ENCODE measurements around the gene B4GALT5. TPM values are rescaled to one million over a fixed set of nuclear protein-coding genes. Genes with fewer than 3 reads are reported as not detected.
"Not testable (repeated sequence)": the region's sequence is repeated elsewhere in the genome, so short reads cannot be mapped to it uniquely, and the experiment has no call there.

B4GALT5 gene
- total RNA-seq, 1 experiment from 2014 or later = 62.4 TPM

DNA sequence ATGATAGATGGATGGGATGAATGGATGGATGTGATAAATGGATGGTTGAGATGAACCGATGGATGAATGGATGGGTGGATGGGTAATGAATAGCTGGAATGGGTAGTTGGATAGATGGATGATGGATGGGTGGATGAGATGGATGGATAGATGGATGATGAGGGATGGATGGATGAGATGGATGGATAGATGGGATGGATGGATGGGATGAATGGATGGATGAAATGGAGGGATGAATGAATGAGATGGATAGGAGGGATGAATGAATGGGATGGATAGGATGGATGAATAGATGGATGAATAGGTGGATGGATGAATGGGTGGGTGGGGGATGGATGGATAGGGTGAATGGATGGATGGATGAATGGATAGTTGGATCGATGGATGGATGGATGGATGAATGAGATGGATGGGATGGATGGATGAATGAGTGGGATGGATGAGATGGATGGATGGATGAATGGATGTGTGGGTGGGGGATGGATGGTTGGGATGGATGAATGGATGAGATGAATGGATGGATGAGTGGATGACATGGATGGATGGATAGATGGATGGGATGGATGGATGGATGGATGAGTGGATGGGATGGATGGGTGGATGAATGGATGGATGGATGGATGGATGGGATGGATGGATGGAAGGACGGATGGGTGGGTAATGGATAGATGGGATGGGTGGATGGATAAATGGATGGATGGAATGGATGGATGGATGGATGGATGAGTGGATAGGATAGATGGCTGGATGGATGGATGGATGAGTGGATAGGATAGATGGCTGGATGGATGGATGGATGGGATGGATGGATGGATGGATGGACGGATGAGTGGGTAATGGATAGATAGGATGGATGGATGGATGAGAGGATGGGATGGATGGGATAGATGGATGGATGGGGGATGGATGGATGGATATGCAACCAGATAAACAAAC lies 94.3 kb downstream of the B4GALT5 start:
- Mint-ChIP-seq H3K4me3 (no peak overlapping the region), H3K27me3 (ENCODE audit: low read depth) (peaks cover 5% of the 10 kb centered on the region; the same call in 1 of the 2 replicates), H3K4me1 (no peaks in the 10 kb centered on the region), H3K9me3 (peaks cover 13% of the 10 kb centered on the region), H3K27ac (no peak overlapping the region), H3K36me3 (no peaks in the 10 kb centered on the region)
- no peak for ATAC-seq
- POLR2A ChIA-PET = no interaction called here
- DNase-seq (ENCODE audit: low spot score) = no peak
- no peak for TF ChIP-seq TEAD1 (CRISPR knock-in tag; IDR thresholded peaks at IDR 0.05)
- no peak for TF ChIP-seq TCF7 (CRISPR knock-in tag; IDR thresholded peaks at IDR 0.05; ENCODE audit: low read depth)
- CTCF ChIA-PET = no interaction called here

DNA sequence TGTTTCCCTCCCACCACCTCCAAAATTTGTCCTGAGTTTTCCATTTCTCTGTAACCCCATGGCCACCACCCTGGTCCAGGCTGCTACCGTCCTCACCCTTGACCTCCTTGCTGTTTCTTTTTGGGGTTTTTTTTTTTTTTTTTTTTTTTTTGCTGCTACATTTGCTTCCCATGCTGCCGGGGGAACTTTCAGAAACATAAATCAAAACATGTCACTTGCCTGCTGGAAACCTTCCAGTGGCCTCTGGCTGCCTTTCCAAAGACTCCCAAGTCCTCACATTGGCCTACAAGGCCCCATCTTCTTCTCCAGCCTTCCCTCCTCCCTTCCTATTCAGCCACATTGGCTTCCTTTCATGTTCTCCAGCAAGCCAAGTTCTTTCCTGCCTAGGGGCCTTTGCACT lies 95.4 kb downstream of the B4GALT5 start:
- ChIA-PET POLR2A (no interaction called here), CTCF (interaction anchor here (0.7 kb wide), 1 partner anchor 583 kb away, joined by 4 read pairs; no protein-coding TSS in a partner anchor)
- DNase-seq (ENCODE audit: low spot score) = no peak
- Mint-ChIP-seq H3K4me1 (no peaks in the 10 kb centered on the region), H3K27ac (no peak overlapping the region), H3K4me3 (no peak overlapping the region), H3K36me3 (no peaks in the 10 kb centered on the region), H3K9me3 (peaks cover 13% of the 10 kb centered on the region), H3K27me3 (ENCODE audit: low read depth) (peaks cover 5% of the 10 kb centered on the region; the same call in 1 of the 2 replicates)
- no peak for ATAC-seq
- TF ChIP-seq ZNF416 (CRISPR knock-in tag; IDR thresholded peaks at IDR 0.05) (no peak), ZNF317 (CRISPR knock-in tag; IDR thresholded peaks at IDR 0.05; ENCODE audit: borderline replicate concordance, low read depth) (no peak), RELA (CRISPR knock-in tag; IDR thresholded peaks at IDR 0.05; ENCODE audit: borderline replicate concordance) (no peak), ARID4B (CRISPR knock-in tag; IDR thresholded peaks at IDR 0.05; ENCODE audit: borderline replicate concordance) (no peak)

DNA sequence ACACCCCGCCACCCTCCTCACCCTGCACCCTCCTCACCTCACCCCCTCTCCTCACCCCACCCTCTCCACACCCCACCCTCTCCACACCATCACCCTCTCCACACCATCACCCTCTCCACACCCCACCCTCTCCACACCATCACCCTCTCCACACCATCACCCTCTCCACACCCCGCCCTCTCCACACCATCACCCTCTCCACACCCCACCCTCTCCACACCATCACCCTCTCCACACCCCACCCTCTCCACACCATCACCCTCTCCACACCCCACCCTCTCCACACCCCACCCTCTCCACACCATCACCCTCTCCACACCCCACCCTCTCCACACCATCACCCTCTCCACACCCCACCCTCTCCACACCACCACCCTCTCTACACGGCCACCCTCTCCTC lies 96.3 kb downstream of the B4GALT5 start:
- H3K36me3 Mint-ChIP-seq; H3K27me3 Mint-ChIP-seq (ENCODE audit: low read depth); H3K27ac Mint-ChIP-seq; CTCF ChIA-PET; ATAC-seq; POLR2A ChIA-PET; DNase-seq (ENCODE audit: low spot score); H3K4me3 Mint-ChIP-seq; H3K4me1 Mint-ChIP-seq: not testable (repeated sequence)
- H3K9me3 Mint-ChIP-seq = peaks cover 12% of the 10 kb centered on the region

- H3K27me3 Mint-ChIP-seq (ENCODE audit: low read depth) = 0 out of 2 replicates have a peak, but pooled peaks cover 2% of the 10 kb centered on the region
- ChIA-PET POLR2A (no interaction called here), CTCF (interaction anchor here (3.1 kb wide), 1 partner anchor 75 kb away, joined by 12 read pairs; no protein-coding TSS in a partner anchor)
- ATAC-seq = no peak
- no peak for DNase-seq (ENCODE audit: low spot score)
- H3K4me3 Mint-ChIP-seq = no peak overlapping the region
- H3K9me3 Mint-ChIP-seq = peaks cover 2% of the 10 kb centered on the region; the same call in 1 of the 2 replicates
- TF ChIP-seq PREB (CRISPR knock-in tag; IDR thresholded peaks at IDR 0.05; ENCODE audit: borderline replicate concordance) (no peak), STAT6 (CRISPR knock-in tag; conservative IDR thresholded peaks at IDR 0.05; ENCODE audit: low read depth) (no peak), ZNF512 (CRISPR knock-in tag; IDR thresholded peaks at IDR 0.05; ENCODE audit: borderline replicate concordance) (no peak), IRF1 (CRISPR knock-in tag; IDR thresholded peaks at IDR 0.05) (no peak), ESRRA (CRISPR knock-in tag; IDR thresholded peaks at IDR 0.05; ENCODE audit: borderline replicate concordance) (no peak), GABPB1 (CRISPR knock-in tag; IDR thresholded peaks at IDR 0.05) (no peak)
- no peaks in the 10 kb centered on the region for H3K4me1 Mint-ChIP-seq
- no peak overlapping the region for H3K27ac Mint-ChIP-seq
- no peaks in the 10 kb centered on the region for H3K36me3 Mint-ChIP-seq
Observed at GRCh38 chr20:49616154-49617007, 97.3 kb downstream of the B4GALT5 start.
